Neural progenitor cell (in vitro differentiated cells): Measurements from ENCODE around the gene ANGPTL8. TPM values are rescaled to one million over a fixed set of nuclear protein-coding genes. Genes with fewer than 3 reads are reported as not detected.

Source experiments
- DNase-seq: peaks from one replicate; pipeline ENCODE4 v3.0.0-alpha.2; 2016; ENCODE audit warnings: low spot score
- H2AFZ ChIP-seq: fragments of 200-600 bp; sonication (generic); replicated peaks from 2 replicates; pipeline ENCODE4 v1.6.1; 2016; ENCODE audit warnings: antibody characterized with exemption
- H3F3A ChIP-seq: fragments of 200-600 bp; sonication (generic); 2 replicates; pipeline ENCODE4 v1.6.1; 2016; ENCODE audit warnings: antibody characterized with exemption, low read depth
- H3K27ac ChIP-seq: fragments of 200-600 bp; sonication (generic); 2 replicates; pipeline ENCODE4 v1.5.1; 2016; ENCODE audit warnings: mild to moderate bottlenecking
- H3K27me3 ChIP-seq: fragments of 200-600 bp; sonication (generic); 2 replicates; pipeline ENCODE4 v1.6.1; 2016; ENCODE audit warnings: mild to moderate bottlenecking, moderate library complexity
- H3K36me3 ChIP-seq: fragments of 200-600 bp; sonication (generic); 2 replicates; pipeline ENCODE4 v1.5.1; 2016
- H3K4me1 ChIP-seq: fragments of 200-600 bp; sonication (generic); 2 replicates; pipeline ENCODE4 v1.6.1; 2016; ENCODE audit warnings: mixed run types
- H3K4me2 ChIP-seq: fragments of 200-600 bp; sonication (generic); 2 replicates; pipeline ENCODE4 v1.6.1; 2016
- H3K4me3 ChIP-seq: fragments of 200-600 bp; sonication (generic); 2 replicates; pipeline ENCODE4 v1.5.1; 2016
- H3K79me2 ChIP-seq: fragments of 200-600 bp; sonication (generic); 2 replicates; pipeline ENCODE4 v1.6.1; 2016; ENCODE audit warnings: low read depth
- H3K9ac ChIP-seq: fragments of 200-600 bp; sonication (generic); 2 replicates; pipeline ENCODE4 v1.6.1; 2016
- H3K9me3 ChIP-seq: fragments of 200-600 bp; sonication (generic); 2 replicates; pipeline ENCODE4 v1.5.1; 2016; ENCODE audit warnings: low read depth
- H4K20me1 ChIP-seq: fragments of 200-600 bp; sonication (generic); 2 replicates; pipeline ENCODE4 v1.6.1; 2016; ENCODE audit warnings: low read depth
- H3K27ac Mint-ChIP-seq: 3 replicates; pipeline ENCODE4 v1.8.0; 2021; ENCODE audit warnings: mixed read lengths
- H3K27me3 Mint-ChIP-seq: 2 replicates; pipeline ENCODE4 v1.8.0; 2022; ENCODE audit warnings: low read depth, mild to moderate bottlenecking, inconsistent platforms, moderate library complexity, mixed read lengths; ENCODE audit not compliant: insufficient read depth
- H3K36me3 Mint-ChIP-seq: 3 replicates; pipeline ENCODE4 v1.8.0; 2021; ENCODE audit warnings: mixed read lengths
- H3K4me1 Mint-ChIP-seq: 3 replicates; pipeline ENCODE4 v1.8.0; 2021; ENCODE audit warnings: mixed read lengths
- H3K4me3 Mint-ChIP-seq: 3 replicates; pipeline ENCODE4 v1.8.0; 2021; ENCODE audit warnings: mild to moderate bottlenecking, moderate library complexity, mixed read lengths
- H3K9me3 Mint-ChIP-seq: 3 replicates; pipeline ENCODE4 v1.8.0; 2020; ENCODE audit warnings: mixed read lengths
- CTCF ChIP-seq: fragments of 200-600 bp; sonication (generic); IDR thresholded peaks from 2 replicates; pipeline ENCODE4 v1.5.1; 2017; ENCODE audit warnings: antibody characterized with exemption, mild to moderate bottlenecking
- EZH2 ChIP-seq: fragments of 200-600 bp; sonication (generic); IDR thresholded peaks from 2 replicates; pipeline ENCODE4 v1.6.1; 2017; ENCODE audit warnings: antibody characterized with exemption, mild to moderate bottlenecking, moderate library complexity
- EZH2phosphoT487 ChIP-seq: fragments of 200-600 bp; sonication (generic); IDR thresholded peaks from 2 replicates; pipeline ENCODE4 v1.6.1; 2017; ENCODE audit warnings: antibody characterized with exemption
- total RNA-seq: library from RNA; depleted of rRNA; stranded (reverse); fragments of >200 nt; gene quantifications from 2 replicates; pipeline ENCODE4 v1.2.3, GENCODE V29; 2015; ENCODE audit warnings: low replicate concordance

Gene ANGPTL8
- total RNA-seq, 1 donor from 2014 or later, result not detected

DNA sequence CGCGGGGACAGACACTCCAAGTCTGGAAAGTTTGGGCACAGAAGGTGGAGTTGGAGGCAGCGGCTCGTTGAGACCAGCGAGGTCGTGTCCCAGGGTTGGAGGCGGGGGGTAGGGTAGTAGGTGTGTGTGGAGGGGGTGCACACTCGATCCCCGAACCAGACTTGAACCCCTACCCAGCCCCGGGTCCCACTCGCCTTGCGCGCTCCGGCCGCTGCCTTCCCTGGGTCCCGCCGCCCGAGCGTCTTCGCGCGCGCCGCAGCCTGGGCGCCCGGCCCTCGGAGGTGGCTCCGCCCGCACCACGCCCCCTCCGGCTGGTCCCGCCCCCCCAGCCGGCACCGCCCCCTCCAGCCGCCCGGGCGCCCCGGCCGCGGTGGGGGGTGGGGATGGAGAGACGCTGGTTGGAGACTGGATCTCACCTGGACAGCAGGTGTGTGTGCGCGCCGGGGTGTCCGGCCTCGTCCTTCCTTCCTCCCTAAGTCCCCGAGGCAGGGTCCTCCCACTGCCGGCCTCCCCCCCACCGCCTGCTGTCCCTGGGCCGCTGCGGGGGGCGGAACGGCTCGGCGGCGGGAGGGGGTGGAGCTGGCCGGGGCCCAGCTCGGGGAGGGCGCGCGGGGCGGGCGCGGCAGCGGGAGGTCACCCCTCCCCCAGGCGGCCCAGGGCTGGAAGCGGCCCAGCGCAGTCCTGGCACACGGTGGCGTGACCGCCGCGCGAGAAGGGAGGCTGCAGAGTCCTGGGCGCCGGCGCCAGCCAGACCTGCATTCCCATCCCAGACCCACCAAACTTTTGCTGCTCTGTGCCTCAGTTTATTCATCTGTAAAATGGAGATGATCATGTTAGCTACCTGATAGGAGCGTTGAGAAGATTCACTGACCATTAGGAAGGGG, 41.9 kb upstream of the ANGPTL8 start, which contains the start of gene KANK2:
TSS of gene KANK2 (minus strand) at position 255 of the 884 bp plus-strand sequence. CDS start 3,034 bp downstream, outside the sequence.
- peak within 1 kb of the TSS; percentile 94 for H2AFZ ChIP-seq
- H3K9ac ChIP-seq, result no peak within 1 kb of the TSS
- no peak within 1 kb of the TSS for H3K27ac Mint-ChIP-seq

DNA sequence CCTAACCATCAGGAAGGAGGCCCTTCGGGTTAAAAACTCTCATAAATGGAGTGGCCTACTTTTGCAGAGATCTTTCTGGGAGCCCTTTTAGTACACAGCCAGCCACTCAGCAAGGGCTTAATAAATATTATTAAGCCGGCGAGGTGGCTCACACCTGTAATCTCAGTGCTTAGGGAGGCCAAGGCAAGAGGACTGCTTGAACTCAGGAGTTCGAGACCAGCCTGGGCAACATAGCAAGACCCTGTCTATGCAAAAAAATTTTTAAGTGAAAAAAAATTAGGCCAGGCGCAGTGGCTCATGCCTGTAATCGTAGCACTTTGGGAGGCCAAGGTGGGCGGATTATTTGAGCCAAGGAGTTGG, 41.3 kb upstream of the ANGPTL8 start:
- H3K9me3 Mint-ChIP-seq, result no peaks in the 10 kb centered on the region
- no peak overlapping the region for H3K27ac Mint-ChIP-seq
- no peak overlapping the region for H2AFZ ChIP-seq
- peaks cover 6% of the 10 kb centered on the region for H4K20me1 ChIP-seq
- no peaks in the 10 kb centered on the region for H3K36me3 Mint-ChIP-seq
- H3K79me2 ChIP-seq, result no peaks in the 10 kb centered on the region
- H3K36me3 ChIP-seq, result no peaks in the 10 kb centered on the region
- peaks cover 8% of the 10 kb centered on the region for H3K27me3 Mint-ChIP-seq
- no peak for TF ChIP-seq CTCF
- TF ChIP-seq EZH2phosphoT487, result no peak
- no peak for TF ChIP-seq EZH2
- H3K27ac ChIP-seq, result no peak overlapping the region
- peak overlapping the region; percentile 88 for H3K4me2 ChIP-seq
- DNase-seq, result no peak
- peaks cover 5% of the 10 kb centered on the region for H3K4me1 Mint-ChIP-seq
- no peaks in the 10 kb centered on the region for H3K9me3 ChIP-seq
- H3K9ac ChIP-seq, result no peak overlapping the region
- peaks cover 16% of the 10 kb centered on the region for H3F3A ChIP-seq
- peak overlapping the region; percentile 94 for H3K4me3 ChIP-seq
- no peaks in the 10 kb centered on the region for H3K27me3 ChIP-seq
- H3K4me3 Mint-ChIP-seq, result peak overlapping the region; percentile 87
- H3K4me1 ChIP-seq, result no peaks in the 10 kb centered on the region

More for the DNA sequence above, 41.9 kb upstream of the ANGPTL8 start, which contains the start of gene KANK2:
- H3K4me3 Mint-ChIP-seq, result peak within 1 kb of the TSS; percentile 88
- H3K4me3 ChIP-seq, result peak within 1 kb of the TSS; percentile 94
- peaks cover 10% of the 10 kb centered on the region for H3K27me3 Mint-ChIP-seq
- no peaks in the 10 kb centered on the region for H3K36me3 Mint-ChIP-seq
- peaks cover 5% of the 10 kb centered on the region for H3K4me1 Mint-ChIP-seq
- no peaks in the 10 kb centered on the region for H3K27me3 ChIP-seq
- peaks cover 16% of the 10 kb centered on the region for H3F3A ChIP-seq
- no peaks in the 10 kb centered on the region for H3K9me3 ChIP-seq
- H3K4me1 ChIP-seq, result no peaks in the 10 kb centered on the region
- peaks cover 6% of the 10 kb centered on the region for H4K20me1 ChIP-seq
- no peak within 1 kb of the TSS for H3K27ac ChIP-seq
- peak within 1 kb of the TSS; percentile 88 for H3K4me2 ChIP-seq
- peak; percentile 25 for TF ChIP-seq EZH2phosphoT487
- TF ChIP-seq CTCF, result no peak
- peak; percentile 28 for TF ChIP-seq EZH2
- DNase-seq, result peak; percentile 89
- no peaks in the 10 kb centered on the region for H3K9me3 Mint-ChIP-seq
- H3K36me3 ChIP-seq, result no peaks in the 10 kb centered on the region
- H3K79me2 ChIP-seq, result no peaks in the 10 kb centered on the region

DNA sequence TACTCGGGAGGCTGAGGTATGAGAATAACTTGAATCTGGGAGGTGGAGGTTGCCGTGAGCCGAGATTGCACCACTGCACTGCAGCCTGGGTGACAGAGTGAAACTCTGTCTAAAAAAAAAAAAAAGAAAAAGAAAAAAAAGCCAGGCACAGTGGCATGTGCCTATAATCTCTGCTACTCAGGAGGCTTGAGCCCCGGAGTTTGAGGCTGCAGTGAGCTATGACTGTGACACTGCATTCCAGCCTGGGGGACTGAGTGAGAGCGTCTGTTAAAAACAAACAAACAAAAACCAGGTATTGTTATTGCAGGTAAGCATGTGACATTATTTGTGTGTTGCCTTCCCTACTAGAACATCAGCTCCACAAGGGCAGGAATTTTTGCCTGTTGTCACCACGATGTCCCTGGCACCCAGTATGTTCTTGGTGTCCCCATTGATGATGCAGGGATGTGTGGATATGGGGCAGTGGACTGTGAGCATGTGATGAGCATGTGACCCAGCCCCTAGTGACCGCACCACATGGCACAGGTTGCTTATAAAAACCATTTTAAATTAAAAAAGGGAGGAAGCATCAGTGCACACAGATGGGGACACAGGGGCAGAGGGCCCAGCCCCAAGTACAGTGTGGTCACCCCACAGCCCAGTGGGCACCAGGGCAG, 40.5 kb upstream of the ANGPTL8 start:
- Histone ChIP-seq H3K27me3 (no peaks in the 10 kb centered on the region), H3K36me3 (no peaks in the 10 kb centered on the region), H3K79me2 (no peaks in the 10 kb centered on the region), H4K20me1 (peaks cover 6% of the 10 kb centered on the region), H2AFZ (no peak overlapping the region), H3K27ac (no peak overlapping the region), H3K9me3 (no peaks in the 10 kb centered on the region), H3K9ac (no peak overlapping the region), H3K4me1 (no peaks in the 10 kb centered on the region), H3K4me2 (no peak overlapping the region), H3F3A (peaks cover 16% of the 10 kb centered on the region), H3K4me3 (no peak overlapping the region)
- no peaks in the 10 kb centered on the region for H3K9me3 Mint-ChIP-seq
- no peak for TF ChIP-seq EZH2
- TF ChIP-seq CTCF, result no peak
- TF ChIP-seq EZH2phosphoT487, result no peak
- H3K4me1 Mint-ChIP-seq, result peaks cover 5% of the 10 kb centered on the region
- peak overlapping the region; percentile 73 for H3K4me3 Mint-ChIP-seq
- DNase-seq, result no peak
- no peaks in the 10 kb centered on the region for H3K36me3 Mint-ChIP-seq
- H3K27ac Mint-ChIP-seq, result no peak overlapping the region
- H3K27me3 Mint-ChIP-seq, result peaks cover 8% of the 10 kb centered on the region
